Astrocyte (in vitro differentiated cells and primary cell): ENCODE data around the gene C16orf86. TPM values are rescaled to one million over a fixed set of nuclear protein-coding genes. Genes with fewer than 3 reads are reported as not detected.

Source experiments
- DNase-seq: peaks from one replicate; pipeline ENCODE4 v3.0.0-alpha.2; 2010; ENCODE audit warnings: low read depth
- FAIRE-seq: peaks from 2 replicates; lab custom pipeline; 2011; peaks lifted over from hg19 to GRCh38; lab: Jason Lieb, UNC
- H2AFZ ChIP-seq: 2 replicates; pipeline ENCODE4 v1.6.0; 2012; ENCODE audit warnings: low read depth, low read length, inconsistent platforms
- H3K27ac ChIP-seq: 2 replicates; pipeline ENCODE4 v1.5.1; 2011; ENCODE audit warnings: low read depth, low read length, inconsistent platforms
- H3K27me3 ChIP-seq: 2 replicates; pipeline ENCODE4 v1.6.0; 2011; ENCODE audit warnings: low read length, inconsistent platforms; ENCODE audit not compliant: insufficient read depth
- H3K36me3 ChIP-seq: 2 replicates; pipeline ENCODE4 v1.5.1; 2011; ENCODE audit warnings: low read length, inconsistent platforms; ENCODE audit not compliant: insufficient read depth
- H3K4me1 ChIP-seq: 2 replicates; pipeline ENCODE4 v1.5.1; 2011; ENCODE audit warnings: low read length, inconsistent platforms; ENCODE audit not compliant: insufficient read depth
- H3K4me2 ChIP-seq: 2 replicates; pipeline ENCODE4 v1.6.0; 2012; ENCODE audit warnings: low read length, inconsistent platforms
- H3K4me3 ChIP-seq: 2 replicates; pipeline ENCODE4 v1.5.1; 2011; ENCODE audit warnings: low read depth, mild to moderate bottlenecking, low read length, inconsistent platforms; ENCODE audit not compliant: insufficient read depth
- H3K79me2 ChIP-seq: 2 replicates; pipeline ENCODE4 v1.6.0; 2012; ENCODE audit warnings: mild to moderate bottlenecking, low read length, inconsistent platforms; ENCODE audit not compliant: insufficient read depth
- H3K9ac ChIP-seq: 2 replicates; pipeline ENCODE4 v1.6.0; 2012; ENCODE audit warnings: mild to moderate bottlenecking, low read length, inconsistent platforms
- H3K9me3 ChIP-seq: 2 replicates; pipeline ENCODE4 v1.5.1; 2012; ENCODE audit warnings: low read depth, mild to moderate bottlenecking, low read length, inconsistent platforms; ENCODE audit not compliant: insufficient read depth
- H4K20me1 ChIP-seq: 2 replicates; pipeline ENCODE4 v1.6.0; 2012; ENCODE audit warnings: low read length, inconsistent platforms; ENCODE audit not compliant: insufficient read depth
- H3K27ac Mint-ChIP-seq: one replicate; pipeline ENCODE4 v1.8.0; 2021; ENCODE audit warnings: mild to moderate bottlenecking, mixed read lengths; ENCODE audit not compliant: unreplicated experiment
- H3K27me3 Mint-ChIP-seq: one replicate; pipeline ENCODE4 v1.8.0; 2021; ENCODE audit warnings: low read depth, mixed read lengths; ENCODE audit not compliant: unreplicated experiment
- H3K36me3 Mint-ChIP-seq: one replicate; pipeline ENCODE4 v1.8.0; 2021; ENCODE audit warnings: low read depth, mixed read lengths; ENCODE audit not compliant: unreplicated experiment
- H3K4me1 Mint-ChIP-seq: one replicate; pipeline ENCODE4 v1.8.0; 2021; ENCODE audit warnings: low read depth, mixed read lengths; ENCODE audit not compliant: unreplicated experiment
- H3K4me3 Mint-ChIP-seq: one replicate; pipeline ENCODE4 v1.8.0; 2021; ENCODE audit warnings: mild to moderate bottlenecking, moderate library complexity, mixed read lengths; ENCODE audit not compliant: unreplicated experiment
- H3K9me3 Mint-ChIP-seq: one replicate; pipeline ENCODE4 v1.8.0; 2021; ENCODE audit warnings: mild to moderate bottlenecking, mixed read lengths; ENCODE audit not compliant: unreplicated experiment
- EZH2 ChIP-seq: IDR thresholded peaks from 2 replicates; pipeline ENCODE4 v1.6.1; 2012; ENCODE audit warnings: mild to moderate bottlenecking, low read length, inconsistent platforms; ENCODE audit not compliant: insufficient read depth
- total RNA-seq: library from RNA; stranded (reverse); gene quantifications from 2 replicates; pipeline ENCODE4 v1.2.1, GENCODE V29; 2021
- TF ChIP-seq, protein P1 (sequence below): IDR thresholded peaks from 2 replicates; pipeline ENCODE4 v1.5.1; 2011; ENCODE audit warnings: low read depth, mild to moderate bottlenecking, inconsistent platforms, low read length, moderate library complexity; ENCODE audit not compliant: insufficient read depth

Gene C16orf86
- total RNA-seq, 1 donor from 2014 or later = 0.32 TPM

DNA sequence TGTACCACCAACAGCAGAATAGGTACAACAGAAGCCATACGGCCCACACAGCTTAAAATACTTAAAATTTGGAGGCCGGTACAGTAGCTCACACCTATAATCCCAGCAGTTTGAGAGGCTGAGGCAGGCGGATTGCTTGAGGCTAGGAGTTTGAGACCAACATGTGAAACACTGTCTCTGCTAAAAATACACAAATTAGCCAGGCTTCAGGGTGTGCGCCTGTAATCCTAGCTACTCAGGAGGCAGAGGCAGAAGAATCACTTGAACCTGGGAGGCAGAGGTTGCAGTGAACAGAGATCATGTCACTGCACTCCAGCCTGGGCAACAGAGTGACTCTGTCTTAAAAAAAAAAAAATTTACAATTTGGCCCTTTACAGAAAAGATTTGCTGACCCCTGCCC lies 35.5 kb downstream of the C16orf86 start:
- no peaks in the 10 kb centered on the region for H3K4me1 Mint-ChIP-seq
- H3K4me2 ChIP-seq = no peak overlapping the region
- H3K27ac Mint-ChIP-seq = no peak overlapping the region
- no peaks in the 10 kb centered on the region for H3K9me3 Mint-ChIP-seq
- peaks cover 8% of the 10 kb centered on the region for H3K36me3 Mint-ChIP-seq
- no peaks in the 10 kb centered on the region for H3K9me3 ChIP-seq
- H4K20me1 ChIP-seq = peaks cover 54% of the 10 kb centered on the region
- no peak for DNase-seq
- H3K4me1 ChIP-seq = no peaks in the 10 kb centered on the region
- H3K36me3 ChIP-seq = no peaks in the 10 kb centered on the region
- FAIRE-seq = no peak
- no peak overlapping the region for H3K9ac ChIP-seq
- H3K4me3 ChIP-seq = no peak overlapping the region
- H3K27ac ChIP-seq = no peak overlapping the region
- no peak overlapping the region for H3K4me3 Mint-ChIP-seq
- no peak for TF ChIP-seq EZH2
- TF ChIP-seq, protein P1, sequence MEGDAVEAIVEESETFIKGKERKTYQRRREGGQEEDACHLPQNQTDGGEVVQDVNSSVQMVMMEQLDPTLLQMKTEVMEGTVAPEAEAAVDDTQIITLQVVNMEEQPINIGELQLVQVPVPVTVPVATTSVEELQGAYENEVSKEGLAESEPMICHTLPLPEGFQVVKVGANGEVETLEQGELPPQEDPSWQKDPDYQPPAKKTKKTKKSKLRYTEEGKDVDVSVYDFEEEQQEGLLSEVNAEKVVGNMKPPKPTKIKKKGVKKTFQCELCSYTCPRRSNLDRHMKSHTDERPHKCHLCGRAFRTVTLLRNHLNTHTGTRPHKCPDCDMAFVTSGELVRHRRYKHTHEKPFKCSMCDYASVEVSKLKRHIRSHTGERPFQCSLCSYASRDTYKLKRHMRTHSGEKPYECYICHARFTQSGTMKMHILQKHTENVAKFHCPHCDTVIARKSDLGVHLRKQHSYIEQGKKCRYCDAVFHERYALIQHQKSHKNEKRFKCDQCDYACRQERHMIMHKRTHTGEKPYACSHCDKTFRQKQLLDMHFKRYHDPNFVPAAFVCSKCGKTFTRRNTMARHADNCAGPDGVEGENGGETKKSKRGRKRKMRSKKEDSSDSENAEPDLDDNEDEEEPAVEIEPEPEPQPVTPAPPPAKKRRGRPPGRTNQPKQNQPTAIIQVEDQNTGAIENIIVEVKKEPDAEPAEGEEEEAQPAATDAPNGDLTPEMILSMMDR = no peak
- H2AFZ ChIP-seq = no peak overlapping the region
- peaks cover 56% of the 10 kb centered on the region for H3K79me2 ChIP-seq
- H3K27me3 ChIP-seq = no peaks in the 10 kb centered on the region
- no peaks in the 10 kb centered on the region for H3K27me3 Mint-ChIP-seq

DNA sequence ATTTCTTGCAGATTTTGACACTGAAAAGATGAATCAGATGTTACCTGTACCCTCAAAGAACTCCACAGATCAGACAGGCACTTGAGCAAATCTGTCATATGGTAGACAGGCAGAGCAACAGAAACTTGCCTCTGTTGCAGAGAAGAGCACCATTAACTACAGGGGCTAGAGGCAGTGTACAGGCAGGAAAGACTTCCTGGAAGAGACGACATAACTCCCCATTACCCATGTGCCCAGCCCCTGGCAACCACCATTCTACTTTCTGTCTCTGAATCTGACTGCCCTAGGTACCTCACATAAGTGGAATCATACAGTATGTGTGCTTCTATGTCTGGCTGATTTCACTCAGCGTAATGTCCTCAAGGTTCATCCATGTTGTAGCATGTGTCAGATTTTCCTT lies 37.0 kb downstream of the C16orf86 start:
- Histone ChIP-seq H3K4me2 (no peak overlapping the region), H3K9ac (no peak overlapping the region), H3K4me1 (no peaks in the 10 kb centered on the region), H3K27me3 (no peaks in the 10 kb centered on the region), H4K20me1 (peaks cover 56% of the 10 kb centered on the region), H3K36me3 (no peaks in the 10 kb centered on the region), H3K9me3 (no peaks in the 10 kb centered on the region), H2AFZ (no peak overlapping the region), H3K79me2 (peaks cover 56% of the 10 kb centered on the region), H3K27ac (no peak overlapping the region), H3K4me3 (no peak overlapping the region)
- DNase-seq (no peak), FAIRE-seq (no peak)
- Mint-ChIP-seq H3K4me3 (no peak overlapping the region), H3K9me3 (no peaks in the 10 kb centered on the region), H3K36me3 (peaks cover 1% of the 10 kb centered on the region), H3K27ac (no peak overlapping the region), H3K4me1 (no peaks in the 10 kb centered on the region), H3K27me3 (no peaks in the 10 kb centered on the region)
- no peak for TF ChIP-seq EZH2
- TF ChIP-seq, protein P1 = no peak

DNA sequence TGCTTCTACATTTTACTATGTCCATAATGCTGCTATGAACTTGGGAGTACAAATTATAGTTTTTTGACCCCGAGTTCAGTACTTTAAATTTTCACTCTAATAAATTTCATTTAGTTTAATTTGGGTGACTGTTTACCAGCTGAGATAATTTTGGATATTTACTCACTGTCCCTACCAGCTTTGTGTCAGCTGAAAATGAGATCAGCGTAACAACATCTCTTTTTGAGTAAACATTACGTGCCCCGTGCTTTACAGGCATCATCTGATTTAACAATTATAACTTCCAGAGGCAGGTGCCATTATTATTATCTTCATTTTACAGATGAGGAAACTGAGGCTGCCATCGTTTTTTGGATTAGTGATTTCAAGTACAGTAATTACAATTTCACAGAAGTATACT lies 37.5 kb downstream of the C16orf86 start:
- Mint-ChIP-seq H3K27ac (no peak overlapping the region), H3K4me3 (no peak overlapping the region), H3K9me3 (no peaks in the 10 kb centered on the region), H3K27me3 (no peaks in the 10 kb centered on the region), H3K36me3 (no peaks in the 10 kb centered on the region), H3K4me1 (no peaks in the 10 kb centered on the region)
- no peaks in the 10 kb centered on the region for H3K36me3 ChIP-seq
- DNase-seq (no peak), FAIRE-seq (no peak)
- peaks cover 60% of the 10 kb centered on the region for H4K20me1 ChIP-seq
- H3K27me3 ChIP-seq = no peaks in the 10 kb centered on the region
- no peak overlapping the region for H3K4me2 ChIP-seq
- H3K9me3 ChIP-seq = no peaks in the 10 kb centered on the region
- H2AFZ ChIP-seq = no peak overlapping the region
- no peak for TF ChIP-seq EZH2
- TF ChIP-seq, protein P1 = no peak
- peaks cover 59% of the 10 kb centered on the region for H3K79me2 ChIP-seq
- no peak overlapping the region for H3K27ac ChIP-seq
- no peaks in the 10 kb centered on the region for H3K4me1 ChIP-seq
- H3K4me3 ChIP-seq = no peak overlapping the region
- H3K9ac ChIP-seq = no peak overlapping the region
